Heart left ventricle (tissue), 13 donors: ENCODE results near the gene PILRA.

ENCODE experiments used
- CTCF ChIP-seq, 12 donors: fragments of 200-600 bp; sonication (generic) in 4 of 12; IDR thresholded peaks; one replicate each; pipeline versions ENCODE4 v1.5.0 to v1.8.0; 2018 to 2022; ENCODE audit warnings: antibody characterized with exemption in 12 of 12, mild to moderate bottlenecking in 5 of 12
- POLR2A ChIP-seq, 2 donors: fragments of 450-650 bp; IDR thresholded peaks; one replicate each; pipeline ENCODE4 v1.6.1; 2017; ENCODE audit warnings: antibody characterized with exemption in 2 of 2, mild to moderate bottlenecking in 2 of 2, moderate library complexity in 2 of 2
- donor health status: ischemic (EF 13 %, LVEDD 7.1; RV severe dilation, severe dysfunction).
- donor health status: DM: no; HTN: yes; CAD: no.
- donor health status: DM: no; HTN: no; CAD: no.
- donor health status: ischemic (EF 25% LVEDD 6.9; RV normal size, moderate dysfunction).
- donor health status: ischemic (EF 25% LVEDD 5.7; RV mildly dilated, moderate dysfunction).
- donor health status: ischemic (EF 35%, LVEDD 5.7; RV mildly dilated, moderate dysfunction).
- donor health status: nonischemic (EF 11% LVEDD 7.7; RV severe dilation, severe dysfunction).
- donor health status: DM: yes; HTN: yes; CAD: no.
- donor health status: PGD.
- donor health status: ischemic (EF 29% LVEDD 5.4; RV normal size, mild dysfunction).
- donor health status: nonischemic (EF 23%, LVEDD 6.1; RV moderate dilation, normal function).

GRCh38 chr7:100441641-100442535 is 68.6 kb downstream of the PILRA start:
- TF ChIP-seq CTCF (IDR thresholded peaks at IDR 0.05): no peak
- TF ChIP-seq POLR2A (IDR thresholded peaks at IDR 0.05): no peak
